ENCODE data around the gene LAMC1. TPM values are rescaled to one million over a fixed set of nuclear protein-coding genes. Genes with fewer than 3 reads are reported as not detected.

LAMC1 gene
- total and polyA plus RNA-seq, 12 donors: 22.1 to 160 (median 115) TPM

DNA sequence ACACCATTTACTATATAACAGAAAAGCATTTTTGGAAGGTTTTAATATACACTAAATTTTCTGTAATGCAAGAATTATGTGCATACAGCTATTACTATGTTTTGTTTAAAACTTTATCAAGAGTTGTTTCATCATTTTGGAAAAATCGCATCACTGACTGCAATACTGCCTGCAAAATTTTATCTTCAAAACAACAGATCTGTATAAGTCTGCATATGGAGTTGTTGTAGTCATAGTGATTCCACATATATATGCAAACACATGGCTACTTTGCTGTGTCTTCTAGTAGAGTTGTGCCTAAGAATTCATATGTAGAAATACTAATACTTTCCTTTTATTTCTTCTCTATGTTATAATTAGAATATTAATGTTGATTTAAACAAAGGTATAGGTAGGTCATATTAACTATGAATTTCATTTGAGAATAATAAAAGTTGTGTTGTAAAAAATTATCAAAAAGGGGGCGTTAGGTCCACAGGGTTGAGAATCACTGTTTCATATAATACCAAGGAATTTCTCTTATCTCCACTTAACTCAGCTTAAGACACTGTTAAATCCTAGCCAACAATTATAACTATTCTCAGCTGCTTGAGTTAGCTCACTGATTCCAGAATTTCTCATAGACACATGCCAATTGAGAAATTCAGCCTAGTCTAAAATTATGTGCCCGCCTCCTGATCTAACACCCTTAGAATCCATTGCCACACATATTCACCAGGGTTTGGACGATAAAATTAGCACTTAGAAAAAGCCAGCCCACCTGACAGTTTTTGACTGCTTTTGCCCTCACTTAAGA is 22.9 kb upstream of the LAMC1 start:
- no peaks in the 10 kb centered on the region for H3K36me3 ChIP-seq
- no peak for DNase-seq
- no peaks in the 10 kb centered on the region for H3K9me3 ChIP-seq
- no peaks in the 10 kb centered on the region for H3K27me3 ChIP-seq
- intact Hi-C loops (cut with DNase I): no loop called here
- peaks cover 0 to 40% (median 18%) of the 10 kb centered on the region in 9 donors for H3K4me1 ChIP-seq
- H3K27ac ChIP-seq: peak overlapping the region in 1 of 10 donors; percentile 37
- 80 to 81% methylated on average over 4 of the region's 4 CpGs for WGBS, 2 donors
- ATAC-seq: peak in 3 of 8 donors; percentile 7 to 68 (median 24)
- TF ChIP-seq, protein P1, sequence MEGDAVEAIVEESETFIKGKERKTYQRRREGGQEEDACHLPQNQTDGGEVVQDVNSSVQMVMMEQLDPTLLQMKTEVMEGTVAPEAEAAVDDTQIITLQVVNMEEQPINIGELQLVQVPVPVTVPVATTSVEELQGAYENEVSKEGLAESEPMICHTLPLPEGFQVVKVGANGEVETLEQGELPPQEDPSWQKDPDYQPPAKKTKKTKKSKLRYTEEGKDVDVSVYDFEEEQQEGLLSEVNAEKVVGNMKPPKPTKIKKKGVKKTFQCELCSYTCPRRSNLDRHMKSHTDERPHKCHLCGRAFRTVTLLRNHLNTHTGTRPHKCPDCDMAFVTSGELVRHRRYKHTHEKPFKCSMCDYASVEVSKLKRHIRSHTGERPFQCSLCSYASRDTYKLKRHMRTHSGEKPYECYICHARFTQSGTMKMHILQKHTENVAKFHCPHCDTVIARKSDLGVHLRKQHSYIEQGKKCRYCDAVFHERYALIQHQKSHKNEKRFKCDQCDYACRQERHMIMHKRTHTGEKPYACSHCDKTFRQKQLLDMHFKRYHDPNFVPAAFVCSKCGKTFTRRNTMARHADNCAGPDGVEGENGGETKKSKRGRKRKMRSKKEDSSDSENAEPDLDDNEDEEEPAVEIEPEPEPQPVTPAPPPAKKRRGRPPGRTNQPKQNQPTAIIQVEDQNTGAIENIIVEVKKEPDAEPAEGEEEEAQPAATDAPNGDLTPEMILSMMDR (IDR thresholded peaks at IDR 0.05): no peak
- no peak overlapping the region for H3K4me3 ChIP-seq

- intact Hi-C loops (cut with DNase I): loop anchor here in 1 of 10 donors (2.0 kb wide), 1 partner anchor 21 kb away; the partner anchor contains the start of gene LAMC1
- DNase-seq (no peak), ATAC-seq (no peak)
- TF ChIP-seq, protein P1 (IDR thresholded peaks at IDR 0.05): no peak
- H3K4me1 ChIP-seq: peaks cover 0 to 40% (median 17%) of the 10 kb centered on the region in 9 donors
- no peaks in the 10 kb centered on the region for H3K36me3 ChIP-seq
- H3K27me3 ChIP-seq: no peaks in the 10 kb centered on the region
- peak overlapping the region in 9 of 10 donors; percentile 41 to 83 (median 54) for H3K27ac ChIP-seq
- no peak overlapping the region for H3K4me3 ChIP-seq
- H3K9me3 ChIP-seq: no peaks in the 10 kb centered on the region
These were observed 21.0 kb upstream of the LAMC1 start for GRCh38 chr1:183002267-183002666.

DNA sequence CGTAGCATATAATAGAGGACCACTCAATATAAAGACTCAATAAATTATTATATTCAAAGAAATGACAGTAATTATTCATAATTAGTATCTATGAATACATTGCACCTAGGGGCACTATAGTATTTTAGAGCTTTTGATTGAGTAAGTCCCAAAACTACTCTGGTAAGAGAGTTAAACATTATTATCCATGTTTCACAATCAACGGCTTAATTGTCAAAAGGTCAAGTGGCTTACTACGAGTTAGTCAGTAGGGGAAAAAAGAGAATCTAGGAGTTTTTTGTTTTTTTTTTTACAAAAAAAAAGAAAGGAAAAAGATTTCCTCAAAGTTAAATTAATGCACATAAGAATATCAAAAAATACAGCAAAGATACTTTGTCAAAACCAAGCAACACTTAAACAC is 20.4 kb upstream of the LAMC1 start:
- peaks cover 0 to 40% (median 17%) of the 10 kb centered on the region in 9 donors for H3K4me1 ChIP-seq
- H3K27me3 ChIP-seq: no peaks in the 10 kb centered on the region
- 56 to 57% methylated on average over 3 of the region's 3 CpGs for WGBS, 2 donors
- no peaks in the 10 kb centered on the region for H3K36me3 ChIP-seq
- TF ChIP-seq, protein P1 (IDR thresholded peaks at IDR 0.05): no peak
- DNase-seq (no peak), ATAC-seq (peak in 3 of 8 donors; percentile 45 to 50 (median 47))
- peak overlapping the region in 1 of 10 donors; percentile 5 for H3K4me3 ChIP-seq
- H3K27ac ChIP-seq: peak overlapping the region; percentile 23 to 83 (median 52)
- intact Hi-C loops (cut with DNase I): loop anchor here in 1 of 10 donors (2.0 kb wide), 1 partner anchor 20 kb away; the partner anchor contains the start of gene LAMC1
- H3K9me3 ChIP-seq: no peaks in the 10 kb centered on the region

GRCh38 chr1:183003203-183003602 is 20.0 kb upstream of the LAMC1 start:
- Histone ChIP-seq H3K4me3 (peak overlapping the region in 1 of 10 donors; percentile 5), H3K27me3 (no peaks in the 10 kb centered on the region), H3K9me3 (no peaks in the 10 kb centered on the region), H3K36me3 (no peaks in the 10 kb centered on the region), H3K4me1 (peaks cover 0 to 40% (median 17%) of the 10 kb centered on the region in 9 donors), H3K27ac (peak overlapping the region; percentile 23 to 83 (median 52))
- 33 to 43% methylated on average over 4 of the region's 4 CpGs for WGBS, 2 donors
- TF ChIP-seq, protein P1 (IDR thresholded peaks at IDR 0.05): no peak
- intact Hi-C loops (cut with DNase I): loop anchor here in 1 of 10 donors (2.0 kb wide), 1 partner anchor 20 kb away; the partner anchor contains the start of gene LAMC1
- DNase-seq: peak; percentile 23 to 26
- peak; percentile 68 to 94 (median 89) for ATAC-seq
